HG02884 (cell line): ENCODE results near the gene SPINK14.

ENCODE experiments used
- ATAC-seq: cut with Tn5 transposase; IDR thresholded peaks from one replicate; pipeline ENCODE4 v1.9.1; 2021; ENCODE audit warnings: mild to moderate bottlenecking, moderate library complexity; ENCODE audit not compliant: unreplicated experiment

Gene SPINK14

GRCh38 chr5:148193202-148193601, 24.9 kb downstream of the SPINK14 start:
- no peak for ATAC-seq

DNA sequence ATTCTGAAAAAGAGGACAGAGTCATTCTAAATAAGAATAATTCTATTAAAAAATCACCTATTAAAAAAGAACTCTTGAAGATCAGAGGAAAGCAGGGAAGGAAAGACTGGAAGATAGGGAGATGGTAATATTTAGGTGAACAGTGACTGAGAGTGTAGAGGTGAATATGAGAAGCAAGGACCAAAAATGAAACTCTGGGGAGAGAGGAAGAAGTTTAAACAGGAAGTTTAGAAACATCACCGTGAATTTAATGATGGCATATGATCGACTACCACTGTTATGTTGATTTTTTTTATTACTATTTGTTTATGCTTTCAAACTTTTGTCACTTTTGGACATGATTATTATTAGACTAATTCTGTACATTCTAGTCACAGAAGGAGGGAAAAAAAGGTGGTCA, 32.8 kb downstream of the SPINK14 start:
- ATAC-seq = no peak

- no peak for ATAC-seq
These were observed 34.3 kb downstream of the SPINK14 start, which contains the start of gene SPINK6 for GRCh38 chr5:148202531-148203203. TSS of gene SPINK6 (plus strand) at chr5:148203042. CDS start at chr5:148203097, 55 bp downstream.

DNA sequence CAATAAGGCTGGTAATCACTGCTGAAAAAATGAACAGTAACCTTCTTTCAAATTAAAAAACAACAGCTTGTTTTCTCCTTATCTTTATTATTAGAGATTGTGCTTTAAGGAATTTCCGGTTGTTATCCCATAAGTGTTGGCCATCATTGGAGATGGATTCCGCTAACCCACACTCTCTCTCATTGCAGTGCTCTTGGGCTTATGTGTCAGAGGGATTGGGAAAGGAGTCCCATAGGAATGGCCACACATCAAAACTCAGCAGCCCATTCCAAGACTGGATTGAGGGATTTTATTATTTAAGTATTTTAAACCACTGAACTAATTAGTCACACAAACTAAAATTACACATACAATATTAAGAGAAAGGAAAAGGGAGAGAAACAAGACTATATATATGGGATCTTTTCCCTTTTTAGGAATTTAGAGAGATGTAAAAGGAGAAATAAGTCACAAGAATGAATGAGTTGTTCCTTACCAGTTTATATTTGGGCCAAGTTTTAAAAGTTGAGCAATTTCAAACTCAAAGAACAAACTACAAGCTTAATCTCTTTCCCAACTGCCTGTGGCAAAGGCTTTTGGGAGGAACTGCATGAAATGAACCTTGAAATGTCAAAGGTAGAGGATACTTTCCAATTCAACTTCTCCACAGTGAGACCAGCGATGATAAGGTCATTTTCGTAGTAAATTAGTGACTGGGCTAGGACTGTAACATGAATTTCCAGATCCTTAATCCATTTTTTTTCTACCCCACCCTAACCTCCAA, 36.9 kb downstream of the SPINK14 start:
- no peak for ATAC-seq

- no peak for ATAC-seq
These were observed 37.5 kb downstream of the SPINK14 start for GRCh38 chr5:148205865-148206264.

DNA sequence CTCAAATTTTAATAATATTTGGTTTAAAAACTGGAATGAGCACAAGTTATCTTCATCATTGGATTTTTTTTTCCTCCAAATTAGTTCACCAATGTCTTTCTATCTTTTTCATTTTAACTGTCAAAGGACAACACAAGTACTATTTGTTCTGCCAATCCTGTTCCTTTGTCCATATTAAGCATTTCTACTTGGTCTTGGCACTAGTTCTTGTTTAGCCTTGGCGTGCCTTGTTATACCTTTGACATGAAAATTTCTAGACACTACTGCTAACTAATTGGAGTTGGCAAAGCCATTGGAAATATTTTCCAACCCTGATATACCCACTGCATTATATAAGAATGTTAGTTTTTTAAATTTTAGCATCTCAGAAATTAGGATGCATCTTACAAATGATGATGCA, 38.3 kb downstream of the SPINK14 start:
- ATAC-seq = no peak

DNA sequence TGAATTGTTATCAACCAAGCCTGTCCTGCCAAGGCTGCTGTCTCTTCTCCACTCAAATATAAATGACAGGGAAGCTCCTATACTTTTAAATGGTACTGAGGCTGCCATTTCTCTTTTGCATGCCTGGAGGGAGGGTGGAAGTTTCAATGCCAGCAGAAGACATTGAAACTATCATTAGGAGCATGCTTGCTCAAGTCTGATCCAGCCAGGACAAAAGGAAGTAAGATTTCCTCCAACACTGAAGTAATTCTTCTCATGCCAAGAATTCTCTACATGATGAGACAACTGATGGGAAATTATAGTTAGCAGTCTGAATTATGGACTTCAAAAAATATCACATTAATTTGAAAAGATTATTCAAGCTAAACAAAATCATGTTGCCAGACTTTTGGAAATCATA, 39.9 kb downstream of the SPINK14 start:
- ATAC-seq = no peak

GRCh38 chr5:148209151-148209770, 40.9 kb downstream of the SPINK14 start:
- no peak for ATAC-seq

DNA sequence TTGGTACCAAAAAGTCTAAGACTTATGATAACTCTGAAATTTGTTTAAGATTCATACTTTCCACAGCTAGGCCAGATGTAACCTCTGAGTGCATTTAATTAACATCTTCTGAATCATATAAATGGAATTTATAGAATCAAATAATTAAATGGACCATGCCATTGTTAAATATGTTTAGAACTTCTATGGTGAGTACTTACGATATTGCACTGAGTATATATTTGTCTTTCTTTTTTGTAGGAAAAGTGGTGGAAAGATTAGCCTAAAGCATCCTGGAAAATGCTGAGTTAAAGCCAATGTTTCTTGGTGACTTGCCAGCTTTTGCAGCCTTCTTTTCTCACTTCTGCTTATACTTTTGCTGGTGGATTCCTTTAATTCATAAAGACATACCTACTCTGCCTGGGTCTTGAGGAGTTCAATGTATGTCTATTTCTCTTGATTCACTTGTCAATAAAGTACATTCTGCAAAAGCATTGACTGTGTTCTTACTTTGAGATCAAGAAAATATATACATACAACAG, 46.4 kb downstream of the SPINK14 start:
- ATAC-seq = no peak

DNA sequence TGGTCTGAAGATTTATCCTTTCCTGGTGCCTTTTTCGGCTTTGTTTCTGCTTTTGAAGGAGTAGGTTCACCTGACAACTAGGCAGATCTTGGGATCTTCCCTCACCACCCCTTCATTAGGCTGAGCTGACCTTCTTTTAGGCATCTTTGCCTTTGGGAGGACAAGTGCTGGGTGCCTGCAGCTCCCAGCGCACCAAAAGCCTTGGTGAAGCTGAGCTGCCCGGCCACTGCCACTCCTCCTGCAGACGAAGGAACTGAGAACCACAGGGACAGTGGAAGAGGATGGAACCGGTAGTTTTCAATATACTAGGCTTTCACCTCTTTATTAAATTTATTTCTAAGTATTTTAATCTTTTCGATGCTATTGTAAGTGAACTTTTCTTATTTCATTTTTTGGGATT, 53.2 kb downstream of the SPINK14 start:
- no peak for ATAC-seq

DNA sequence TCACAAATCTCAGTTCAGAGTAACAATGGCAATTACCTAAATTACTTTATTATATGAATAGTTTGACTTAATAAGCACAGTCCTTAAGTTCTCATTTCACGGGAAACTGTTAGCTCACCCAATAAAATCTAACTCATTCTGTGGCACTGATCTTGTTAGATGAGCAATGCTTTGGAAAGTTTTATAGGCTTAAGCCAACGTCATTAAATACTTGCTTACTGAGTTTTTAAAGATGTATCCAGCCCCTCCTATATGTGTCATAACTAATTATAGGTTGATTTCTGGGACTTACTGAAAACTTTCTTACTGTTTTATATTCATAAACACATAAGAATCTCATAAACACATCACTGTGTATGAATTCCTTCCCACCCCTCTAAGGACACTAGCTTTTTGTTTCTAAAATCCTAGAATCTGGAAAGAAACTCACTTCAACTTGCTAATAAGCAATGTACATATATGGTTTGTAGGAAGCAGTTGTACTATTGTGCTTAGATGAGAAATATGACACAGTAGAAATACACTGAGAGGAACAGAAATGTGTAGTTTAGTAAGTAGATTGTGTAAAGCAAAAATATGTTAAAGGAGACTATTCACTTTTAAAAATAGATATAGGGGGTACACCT, 55.9 kb downstream of the SPINK14 start:
- ATAC-seq = no peak
